Panc1 (cell line): ENCODE measurements around the gene SLC29A2. TPM values are rescaled to one million over a fixed set of nuclear protein-coding genes. Genes with fewer than 3 reads are reported as not detected.

Experiments
- ATAC-seq: fragments of 200-7000 bp; cut with Tn5 transposase; 2 replicates; pipeline ENCODE4 v1.9.1; 2020; ENCODE audit warnings: mild to moderate bottlenecking, moderate library complexity
- BruUV-seq: library from RNA; stranded (reverse); fragments of 400-500 nt; replicated peaks from 2 replicates; lab custom pipeline; 2021; lab: Mats Ljungman, UMichigan
- CTCF ChIA-PET: fragments of 300-600 bp; sonication (Branson Sonifier 250); formaldehyde crosslinking; loops from one replicate; lab custom pipeline; 2022; ENCODE audit warnings: antibody characterized with exemption; lab: Charles Lee
- POLR2A ChIA-PET: fragments of 300-600 bp; sonication (Branson Sonifier 250); formaldehyde crosslinking; loops from one replicate; lab custom pipeline; 2022; ENCODE audit warnings: antibody characterized with exemption; lab: Charles Lee
- DNase-seq: peaks from one replicate; pipeline ENCODE4 v3.0.0-alpha.2; 2010; ENCODE audit warnings: low read depth, low spot score
- H3K27ac ChIP-seq: 2 replicates; pipeline ENCODE4 v1.5.1; 2011; ENCODE audit warnings: mild to moderate bottlenecking, low read length, inconsistent platforms
- H3K27me3 ChIP-seq: fragments of 200-500 bp; sonication (Bioruptor generic); 2 replicates; pipeline ENCODE4 v1.6.0; 2014; ENCODE audit warnings: low read length, inconsistent platforms; ENCODE audit not compliant: control insufficient read depth, insufficient read depth
- H3K36me3 ChIP-seq: fragments of 200-500 bp; sonication (Bioruptor generic); 2 replicates; pipeline ENCODE4 v1.5.1; 2014; ENCODE audit warnings: inconsistent platforms, mild to moderate bottlenecking, low read length, moderate library complexity; ENCODE audit not compliant: control insufficient read depth, insufficient read depth
- H3K4me1 ChIP-seq: 2 replicates; pipeline ENCODE4 v1.5.1; 2011; ENCODE audit warnings: inconsistent platforms, mild to moderate bottlenecking, low read length, moderate library complexity; ENCODE audit not compliant: control insufficient read depth, insufficient read depth
- H3K4me3 ChIP-seq, 2 experiments: 2 replicates each; pipeline ENCODE4 v1.5.1; 2011 to 2012; ENCODE audit warnings: low read depth in 2 of 2, low read length in 2 of 2, mild to moderate bottlenecking in 2 of 2, inconsistent platforms in 1 of 2, moderate library complexity in 1 of 2
- H3K9me3 ChIP-seq: fragments of 200-500 bp; sonication (Bioruptor generic); 2 replicates; pipeline ENCODE4 v1.5.1; 2014; ENCODE audit warnings: low read depth, mild to moderate bottlenecking, inconsistent platforms, low read length, moderate library complexity; ENCODE audit not compliant: control insufficient read depth, insufficient read depth
- POLR2AphosphoS5 ChIP-seq: IDR thresholded peaks from 2 replicates; pipeline ENCODE4 v1.6.1; 2012; ENCODE audit warnings: mild to moderate bottlenecking, low read depth, low read length, moderate library complexity
- REST ChIP-seq, 2 experiments: IDR thresholded peaks; 2 replicates each; pipeline ENCODE4 v1.6.1; 2011 to 2012; ENCODE audit warnings: low read depth in 2 of 2, control low read depth in 1 of 2, low read length in 1 of 2, mild to moderate bottlenecking in 1 of 2, moderate library complexity in 1 of 2; ENCODE audit not compliant: insufficient read depth in 1 of 2
- SIN3A ChIP-seq: IDR thresholded peaks from 2 replicates; pipeline ENCODE4 v1.6.1; 2012; ENCODE audit warnings: low read depth, mild to moderate bottlenecking, low read length, moderate library complexity, borderline replicate concordance; ENCODE audit not compliant: insufficient read depth
- TCF7L2 ChIP-seq: IDR thresholded peaks from 2 replicates; pipeline ENCODE4 v1.6.1; 2011; ENCODE audit warnings: mild to moderate bottlenecking, low read depth, low read length, inconsistent platforms
- in situ Hi-C: cut with HindIII; loops from 2 replicates; pipeline ENCODE4 v1.10.0; 2016; ENCODE audit warnings: low sequenced_read_pairs, low pct_unique_long_range_greater_than_20kb
- intact Hi-C: fragments of 100-400 bp; cut with micrococcal nuclease; formaldehyde crosslinking; loops from one replicate; pipeline ENCODE4 v1.10.0; 2022; ENCODE audit not compliant: unreplicated experiment
- total RNA-seq: library from RNA; stranded (reverse); gene quantifications from one replicate; pipeline ENCODE4 v1.2.1, GENCODE V29; 2021; ENCODE audit not compliant: unreplicated experiment
- TF ChIP-seq, protein P1 (sequence below): fragments of 450-650 bp; IDR thresholded peaks from 2 replicates; pipeline ENCODE4 v1.5.1; 2017; ENCODE audit warnings: mild to moderate bottlenecking

The SLC29A2 gene
- total RNA-seq, 1 experiment from 2014 or later: 28.3 TPM

DNA sequence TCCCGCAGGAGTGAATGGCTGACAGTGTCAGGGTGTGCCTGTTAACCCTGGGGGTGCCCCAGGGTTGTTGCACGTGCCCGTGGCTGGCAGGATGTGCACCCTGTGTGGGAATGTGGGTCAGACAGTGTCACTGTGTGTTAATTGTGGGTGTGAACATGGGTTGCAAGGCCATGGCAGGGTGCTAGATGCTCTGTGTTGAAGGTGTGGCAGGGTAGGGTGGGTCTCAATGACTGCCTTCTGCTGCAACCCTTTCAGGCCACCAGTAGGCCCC, 43.6 kb downstream of the SLC29A2 start:
- ChIA-PET CTCF (no interaction called here), POLR2A (no interaction called here)
- intact Hi-C loops: loop anchor here (2.0 kb wide), 1 partner anchor 15 kb away; no protein-coding TSS in a partner anchor
- TF ChIP-seq REST (IDR thresholded peaks at IDR 0.05; ENCODE audit: insufficient read depth in 1 of 2, low read depth in 2 of 2, low read length in 1 of 2) (no peak), SIN3A (no peak), TCF7L2 (no peak), POLR2AphosphoS5 (no peak)
- TF ChIP-seq, protein P1, sequence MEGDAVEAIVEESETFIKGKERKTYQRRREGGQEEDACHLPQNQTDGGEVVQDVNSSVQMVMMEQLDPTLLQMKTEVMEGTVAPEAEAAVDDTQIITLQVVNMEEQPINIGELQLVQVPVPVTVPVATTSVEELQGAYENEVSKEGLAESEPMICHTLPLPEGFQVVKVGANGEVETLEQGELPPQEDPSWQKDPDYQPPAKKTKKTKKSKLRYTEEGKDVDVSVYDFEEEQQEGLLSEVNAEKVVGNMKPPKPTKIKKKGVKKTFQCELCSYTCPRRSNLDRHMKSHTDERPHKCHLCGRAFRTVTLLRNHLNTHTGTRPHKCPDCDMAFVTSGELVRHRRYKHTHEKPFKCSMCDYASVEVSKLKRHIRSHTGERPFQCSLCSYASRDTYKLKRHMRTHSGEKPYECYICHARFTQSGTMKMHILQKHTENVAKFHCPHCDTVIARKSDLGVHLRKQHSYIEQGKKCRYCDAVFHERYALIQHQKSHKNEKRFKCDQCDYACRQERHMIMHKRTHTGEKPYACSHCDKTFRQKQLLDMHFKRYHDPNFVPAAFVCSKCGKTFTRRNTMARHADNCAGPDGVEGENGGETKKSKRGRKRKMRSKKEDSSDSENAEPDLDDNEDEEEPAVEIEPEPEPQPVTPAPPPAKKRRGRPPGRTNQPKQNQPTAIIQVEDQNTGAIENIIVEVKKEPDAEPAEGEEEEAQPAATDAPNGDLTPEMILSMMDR: no peak
- ATAC-seq (peak; percentile 45), DNase-seq (no peak)
- in situ Hi-C loops: no loop called here
- H3K27ac ChIP-seq: no peak overlapping the region
- no peaks in the 10 kb centered on the region for H3K36me3 ChIP-seq
- H3K27me3 ChIP-seq: no peaks in the 10 kb centered on the region
- H3K4me1 ChIP-seq: peaks cover 18% of the 10 kb centered on the region
- H3K9me3 ChIP-seq: no peaks in the 10 kb centered on the region
- no peak overlapping the region for H3K4me3 ChIP-seq
- no TSS peak for BruUV-seq

DNA sequence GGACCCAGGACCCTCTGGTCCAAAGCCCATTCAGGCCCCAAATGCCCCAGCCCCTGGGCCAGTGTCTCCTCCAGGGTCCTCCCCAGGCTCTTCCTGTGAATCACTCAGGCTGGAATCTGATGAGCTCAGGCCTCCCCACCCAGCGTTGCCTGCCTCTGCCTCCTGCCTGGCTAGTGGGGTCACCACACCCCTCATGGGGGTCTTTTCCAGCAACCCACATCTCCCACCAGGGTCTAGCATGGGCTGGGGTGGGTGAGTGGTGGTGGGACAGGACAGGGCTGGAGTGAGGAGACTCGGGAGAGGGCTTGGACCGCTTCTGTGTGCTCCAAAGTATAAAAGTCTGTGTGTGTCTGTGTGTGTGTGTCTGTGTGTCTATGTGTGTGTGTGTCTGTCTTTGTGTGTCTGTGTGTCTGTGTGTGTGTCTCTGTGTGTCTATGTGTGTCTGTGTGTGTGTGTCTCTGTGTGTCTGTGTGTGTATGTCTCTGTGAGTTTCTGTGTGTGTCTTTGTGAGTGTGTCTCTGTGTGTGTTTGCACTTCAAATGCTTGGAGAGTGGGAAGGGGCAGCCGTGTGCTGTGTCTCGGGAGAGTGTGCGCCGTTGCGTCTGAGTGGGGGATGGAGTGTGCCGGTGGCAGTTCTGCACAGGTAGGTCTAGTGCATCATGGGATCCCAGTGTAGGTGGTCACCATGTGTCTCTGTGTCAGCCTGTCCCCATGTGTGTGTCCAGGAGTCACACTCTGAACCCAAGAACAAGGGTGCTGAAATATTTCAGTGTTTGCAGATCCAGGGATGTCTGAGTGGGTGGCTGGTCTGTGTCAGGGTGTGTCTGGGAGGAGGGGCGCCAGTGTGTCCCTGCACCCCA, 44.2 kb downstream of the SLC29A2 start:
- intact Hi-C loops: loop anchor here (2.0 kb wide), 1 partner anchor 15 kb away; no protein-coding TSS in a partner anchor

More for the DNA sequence above, 44.2 kb downstream of the SLC29A2 start:
- no peak overlapping the region for H3K4me3 ChIP-seq
- H3K27ac ChIP-seq: 0 out of 2 replicates have a peak overlapping the region, but pooled peaks have one; percentile 36
- POLR2A ChIA-PET: interaction anchor here (0.6 kb wide), 1 partner anchor 13 kb away, joined by 9 read pairs; no protein-coding TSS in a partner anchor
- no peaks in the 10 kb centered on the region for H3K27me3 ChIP-seq
- ATAC-seq: peak; percentile 4; the same call in 1 of the 2 replicates
- H3K9me3 ChIP-seq: no peaks in the 10 kb centered on the region
- peaks cover 18% of the 10 kb centered on the region for H3K4me1 ChIP-seq
- in situ Hi-C loops: no loop called here
- DNase-seq: no peak
- TF ChIP-seq, protein P1: no peak
- TF ChIP-seq REST (IDR thresholded peaks at IDR 0.05; ENCODE audit: insufficient read depth in 1 of 2, low read depth in 2 of 2, low read length in 1 of 2) (no peak), SIN3A (no peak), POLR2AphosphoS5 (no peak), TCF7L2 (no peak)
- CTCF ChIA-PET: interaction anchor here (1.1 kb wide), 1 partner anchor 7 kb away, joined by 4 read pairs; no protein-coding TSS in a partner anchor
- H3K36me3 ChIP-seq: no peaks in the 10 kb centered on the region
- BruUV-seq: no TSS peak
